HG02840 (cell line): Measurements from ENCODE around the gene IQSEC3.
"Not testable (repeated sequence)": the region's sequence is repeated elsewhere in the genome, so short reads cannot be mapped to it uniquely, and the experiment has no call there.

Experiments used
- ATAC-seq: cut with Tn5 transposase; IDR thresholded peaks from one replicate; pipeline ENCODE4 v1.9.1; 2021; ENCODE audit warnings: mild to moderate bottlenecking, moderate library complexity, moderate number of reproducible peaks; ENCODE audit not compliant: unreplicated experiment, low FRiP score

Gene IQSEC3

DNA sequence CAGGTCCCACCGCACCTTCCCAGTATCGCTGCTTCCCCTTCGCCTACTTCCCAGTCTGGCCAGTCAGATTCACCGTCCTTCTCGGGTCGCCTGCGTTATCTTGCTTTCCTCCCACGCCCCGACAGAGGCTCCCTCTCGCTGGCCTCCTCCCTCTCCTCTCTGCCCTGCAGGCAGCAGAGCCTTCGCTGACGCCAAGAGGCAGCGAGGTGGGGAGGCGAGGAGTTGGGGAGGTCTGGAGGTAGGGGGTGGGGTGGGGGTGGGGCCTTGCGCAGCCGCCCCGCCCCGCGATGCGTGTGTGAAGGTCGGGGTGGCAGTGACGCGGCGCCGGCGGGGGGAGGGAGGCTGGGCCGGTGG, at the start of gene IQSEC3:
Gene IQSEC3, plus strand, starts transcription at position 340 of the 354 bp plus-strand sequence. CDS start 116 bp downstream, outside the sequence.
- not testable (repeated sequence) for ATAC-seq

- not testable (repeated sequence) for ATAC-seq
Observed at GRCh38 chr12:17370-18340, 48.9 kb upstream of the IQSEC3 start.

DNA sequence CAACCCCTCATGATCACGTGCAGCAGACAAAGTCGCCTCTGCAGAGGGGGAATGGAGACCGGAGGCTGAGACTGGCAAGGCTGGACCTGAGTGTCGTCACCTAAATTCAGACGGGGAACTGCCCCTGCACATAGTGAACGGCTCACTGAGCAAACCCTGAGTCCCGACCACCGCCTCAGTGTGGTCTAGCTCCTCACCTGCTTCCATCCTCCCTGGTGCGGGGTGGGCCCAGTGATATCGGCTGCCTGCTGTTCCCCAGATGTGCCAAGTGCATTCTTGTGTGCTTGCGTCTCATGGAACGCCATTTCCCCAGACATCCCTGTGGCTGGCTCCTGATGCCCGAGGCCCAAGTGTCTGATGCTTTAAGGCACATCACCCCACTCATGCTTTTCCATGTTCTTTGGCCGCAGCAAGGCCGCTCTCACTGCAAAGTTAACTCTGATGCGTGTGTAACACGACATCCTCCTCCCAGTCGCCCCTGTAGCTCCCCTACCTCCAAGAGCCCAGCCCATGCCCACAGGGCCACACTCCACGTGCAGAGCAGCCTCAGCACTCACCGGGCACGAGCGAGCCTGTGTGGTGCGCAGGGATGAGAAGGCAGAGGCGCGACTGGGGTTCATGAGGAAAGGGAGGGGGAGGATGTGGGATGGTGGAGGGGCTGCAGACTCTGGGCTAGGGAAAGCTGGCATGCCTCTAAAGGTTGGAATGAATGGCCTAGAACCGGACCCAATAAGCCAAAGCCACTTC, 47.6 kb upstream of the IQSEC3 start:
- not testable (repeated sequence) for ATAC-seq

DNA sequence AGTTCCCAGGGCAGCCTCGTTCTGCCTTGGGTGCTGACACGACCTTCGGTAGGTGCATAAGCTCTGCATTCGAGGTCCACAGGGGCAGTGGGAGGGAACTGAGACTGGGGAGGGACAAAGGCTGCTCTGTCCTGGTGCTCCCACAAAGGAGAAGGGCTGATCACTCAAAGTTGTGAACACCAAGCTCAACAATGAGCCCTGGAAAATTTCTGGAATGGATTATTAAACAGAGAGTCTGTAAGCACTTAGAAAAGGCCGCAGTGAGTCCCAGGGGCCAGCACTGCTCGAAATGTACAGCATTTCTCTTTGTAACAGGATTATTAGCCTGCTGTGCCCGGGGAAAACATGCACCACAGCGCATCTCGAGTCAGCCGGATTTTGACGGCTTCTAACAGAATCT, 46.7 kb upstream of the IQSEC3 start:
- not testable (repeated sequence) for ATAC-seq

DNA sequence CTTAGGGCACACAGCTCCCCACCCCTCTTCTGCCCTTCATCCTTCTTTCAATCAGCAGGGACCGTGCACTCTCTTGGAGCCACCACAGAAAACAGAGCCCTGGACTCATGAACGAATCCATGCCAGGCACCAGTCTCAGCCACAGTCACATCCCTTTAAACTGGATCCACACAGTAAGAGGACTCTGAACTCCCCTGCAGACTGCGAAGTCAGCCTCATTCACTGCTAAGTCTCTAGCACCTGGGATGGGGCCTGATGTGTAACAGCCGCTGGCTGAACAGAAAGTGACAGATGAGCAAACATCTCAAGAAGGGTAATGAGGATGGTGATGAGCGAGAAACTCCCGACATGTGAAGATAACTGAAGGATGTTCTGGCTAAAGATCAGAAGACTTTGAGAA, 45.8 kb upstream of the IQSEC3 start:
- no peak for ATAC-seq

- ATAC-seq: peak; percentile 78
Observed at GRCh38 chr12:21301-22189, 45.0 kb upstream of the IQSEC3 start.

DNA sequence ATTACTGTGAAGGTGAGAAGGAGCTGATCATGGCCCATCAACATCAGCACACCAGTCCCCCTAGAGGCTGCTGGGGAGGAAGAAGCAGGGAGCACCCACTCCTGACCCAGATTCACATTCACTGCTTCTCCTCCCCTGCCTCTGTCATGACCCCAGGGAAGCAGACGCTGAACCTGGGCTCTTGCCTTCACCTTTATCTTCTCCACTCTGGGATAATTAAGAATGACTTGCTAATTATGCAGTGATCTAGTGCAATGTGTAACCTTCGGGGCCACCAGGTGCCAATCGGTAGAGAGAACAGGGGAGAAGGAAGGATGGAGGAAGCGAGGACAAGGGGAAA, 44.4 kb upstream of the IQSEC3 start:
- no peak for ATAC-seq

DNA sequence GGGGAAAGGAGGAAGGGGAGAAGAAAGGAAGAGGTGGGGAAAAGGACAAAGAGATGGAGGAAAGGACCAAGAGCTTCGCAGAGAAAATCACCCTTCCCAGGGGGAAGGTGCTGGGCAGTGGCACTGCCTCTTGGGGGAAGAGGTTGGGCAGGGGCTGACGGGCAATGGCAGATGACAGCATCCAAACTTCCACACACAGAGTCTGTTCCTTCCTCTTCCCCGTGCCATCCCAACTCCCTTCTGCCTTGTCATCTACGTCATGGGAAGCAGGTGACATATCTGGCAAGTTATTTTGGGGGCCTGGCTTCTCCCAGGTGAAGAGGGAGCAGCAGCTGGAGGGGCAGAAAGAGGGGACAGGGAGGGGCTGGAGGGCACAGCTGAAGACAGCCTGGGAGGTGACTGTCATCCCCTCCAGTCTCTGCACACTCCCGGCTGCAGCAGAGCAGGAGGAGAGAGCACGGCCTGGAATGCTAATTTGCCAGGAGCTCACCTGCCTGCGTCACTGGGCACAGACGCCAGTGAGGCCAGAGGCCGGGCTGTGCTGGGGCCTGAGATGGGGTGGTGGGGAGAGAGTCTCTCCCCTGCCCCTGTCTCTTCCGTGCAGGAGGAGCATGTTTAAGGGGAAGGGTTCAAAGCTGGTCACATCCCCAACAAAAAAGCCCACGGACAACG, 43.9 kb upstream of the IQSEC3 start:
- ATAC-seq: no peak

DNA sequence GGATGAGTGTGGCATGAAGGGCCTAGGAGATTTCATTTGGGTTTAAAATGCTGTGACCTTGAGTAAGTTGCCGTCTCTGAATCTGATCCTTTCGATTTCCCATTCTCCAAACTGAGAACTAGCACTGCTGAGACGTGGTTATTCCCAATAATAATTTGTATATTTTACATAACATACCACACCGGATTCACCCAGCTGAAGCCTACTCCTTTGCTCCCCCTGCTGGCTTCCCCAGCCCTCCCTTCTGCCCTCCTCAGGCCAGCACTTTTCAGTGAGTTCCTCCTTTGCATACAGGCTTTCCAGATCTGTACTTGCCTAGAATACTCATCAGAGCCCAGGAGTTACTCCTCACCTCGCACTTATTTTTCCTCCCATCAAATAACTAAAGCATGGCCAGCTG, 38.7 kb upstream of the IQSEC3 start:
- ATAC-seq: not testable (repeated sequence)

GRCh38 chr12:38775-39174, 27.8 kb upstream of the IQSEC3 start:
- not testable (repeated sequence) for ATAC-seq

- ATAC-seq: not testable (repeated sequence)
Observed at GRCh38 chr12:39555-40265, 26.9 kb upstream of the IQSEC3 start.

- not testable (repeated sequence) for ATAC-seq
Observed at GRCh38 chr12:44352-44751, 22.2 kb upstream of the IQSEC3 start.

DNA sequence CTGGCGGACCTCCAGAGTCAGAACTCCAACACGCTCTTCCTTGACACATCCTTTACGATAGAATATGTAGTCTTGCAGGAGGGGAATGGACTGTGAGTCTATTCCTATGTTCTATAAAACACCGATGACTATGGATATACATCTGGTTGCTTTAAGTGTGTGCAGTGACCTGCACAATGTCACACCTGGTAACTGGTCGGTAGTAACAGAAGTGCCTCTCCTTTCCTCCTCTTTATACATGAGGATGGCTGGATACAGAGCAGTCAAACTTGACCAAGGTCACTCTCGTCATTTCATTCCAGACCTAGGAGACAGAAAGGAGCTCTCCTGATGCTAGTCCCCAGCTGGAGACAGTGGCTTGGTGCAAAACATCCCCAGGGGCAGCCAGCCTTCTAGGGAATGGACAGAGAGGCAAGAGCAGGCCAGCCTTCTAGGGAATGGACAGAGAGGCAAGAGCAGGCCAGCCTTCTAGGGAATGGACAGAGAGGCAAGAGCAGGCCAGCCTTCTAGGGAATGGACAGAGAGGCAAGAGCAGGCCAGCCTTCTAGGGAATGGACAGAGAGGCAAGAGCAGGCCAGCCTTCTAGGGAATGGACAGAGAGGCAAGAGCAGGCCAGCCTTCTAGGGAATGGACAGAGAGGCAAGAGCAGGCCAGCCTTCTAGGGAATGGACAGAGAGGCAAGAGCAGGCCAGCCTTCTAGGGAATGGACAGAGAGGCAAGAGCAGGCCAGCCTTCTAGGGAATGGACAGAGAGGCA, 21.2 kb upstream of the IQSEC3 start:
- not testable (repeated sequence) for ATAC-seq

DNA sequence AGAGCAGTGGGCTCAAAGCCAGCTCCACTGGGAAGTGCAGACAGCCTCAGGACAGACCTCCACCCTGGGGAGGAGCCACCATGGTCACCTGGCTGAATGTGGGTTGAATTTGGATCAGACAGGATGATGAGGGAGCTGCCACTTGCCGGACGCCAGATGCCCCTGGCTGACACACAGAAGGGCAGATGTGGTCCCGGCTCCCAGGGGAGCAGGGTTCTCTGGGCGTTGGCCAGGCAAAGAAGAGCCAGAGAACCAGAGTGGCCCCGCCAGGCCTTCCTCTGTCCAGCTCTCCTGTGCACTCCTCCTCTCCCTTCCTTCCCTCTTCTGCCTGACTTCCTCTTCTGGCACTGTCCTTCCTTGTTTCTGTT, 20.6 kb upstream of the IQSEC3 start:
- ATAC-seq: not testable (repeated sequence)

GRCh38 chr12:46542-46941, 20.0 kb upstream of the IQSEC3 start:
- not testable (repeated sequence) for ATAC-seq

- ATAC-seq: not testable (repeated sequence)
Observed at GRCh38 chr12:47699-48226, 18.8 kb upstream of the IQSEC3 start.

GRCh38 chr12:49149-49548, 17.4 kb upstream of the IQSEC3 start:
- ATAC-seq: not testable (repeated sequence)

- ATAC-seq: not testable (repeated sequence)
Observed at GRCh38 chr12:51087-51486, 15.5 kb upstream of the IQSEC3 start.
